Mammary epithelial cell (primary cell): ENCODE data around the gene XPO5.

Experiments used
- EZH2 ChIP-seq: IDR thresholded peaks from 2 replicates; pipeline ENCODE4 v1.6.1; 2012; ENCODE audit warnings: low read length, inconsistent platforms, borderline replicate concordance
- TF ChIP-seq, protein P1 (sequence below), 2 donors: IDR thresholded peaks in 1 of 2; conservative IDR thresholded peaks in 1 of 2; 2 replicates each; pipeline ENCODE4 v1.5.1; 2011 to 2012; ENCODE audit warnings: inconsistent platforms in 2 of 2, low read length in 2 of 2, mild to moderate bottlenecking in 2 of 2, control low read depth in 1 of 2, low read depth in 1 of 2; ENCODE audit not compliant: insufficient read depth in 1 of 2; ENCODE audit errors: extremely low read depth in 1 of 2

DNA sequence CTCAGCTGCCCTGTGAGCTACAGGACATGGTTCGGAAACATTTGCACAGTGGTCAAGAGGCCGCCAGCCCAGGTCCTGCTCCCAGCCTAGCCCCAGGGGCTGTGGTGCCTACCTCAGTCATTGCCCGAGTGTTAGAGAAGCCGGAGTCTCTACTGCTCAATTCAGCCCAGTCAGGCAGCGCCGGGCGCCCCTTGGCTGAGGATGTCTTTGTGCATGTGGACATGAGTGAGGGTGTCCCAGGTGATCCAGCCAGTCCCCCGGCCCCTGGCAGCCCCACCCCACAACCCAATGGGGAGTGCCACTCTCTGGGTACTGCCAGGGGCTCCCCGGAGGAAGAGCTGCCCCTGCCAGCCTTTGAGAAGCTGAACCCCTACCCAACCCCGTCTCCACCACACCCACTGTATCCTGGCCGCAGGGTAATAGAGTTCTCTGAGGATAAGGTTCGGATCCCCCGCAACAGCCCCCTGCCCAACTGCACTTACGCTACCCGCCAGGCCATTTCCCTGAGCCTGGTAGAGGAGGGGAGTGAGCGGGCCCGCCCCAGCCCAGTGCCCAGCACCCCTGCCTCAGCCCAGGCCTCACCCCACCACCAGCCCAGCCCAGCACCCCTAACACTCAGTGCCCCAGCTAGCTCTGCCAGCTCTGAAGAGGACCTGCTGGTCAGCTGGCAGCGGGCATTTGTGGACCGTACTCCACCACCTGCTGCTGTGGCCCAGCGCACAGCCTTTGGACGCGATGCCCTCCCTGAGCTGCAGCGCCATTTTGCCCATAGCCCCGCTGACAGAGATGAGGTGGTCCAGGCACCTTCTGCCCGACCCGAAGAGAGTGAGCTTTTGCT lies 70.9 kb downstream of the XPO5 start:
- TF ChIP-seq, protein P1, sequence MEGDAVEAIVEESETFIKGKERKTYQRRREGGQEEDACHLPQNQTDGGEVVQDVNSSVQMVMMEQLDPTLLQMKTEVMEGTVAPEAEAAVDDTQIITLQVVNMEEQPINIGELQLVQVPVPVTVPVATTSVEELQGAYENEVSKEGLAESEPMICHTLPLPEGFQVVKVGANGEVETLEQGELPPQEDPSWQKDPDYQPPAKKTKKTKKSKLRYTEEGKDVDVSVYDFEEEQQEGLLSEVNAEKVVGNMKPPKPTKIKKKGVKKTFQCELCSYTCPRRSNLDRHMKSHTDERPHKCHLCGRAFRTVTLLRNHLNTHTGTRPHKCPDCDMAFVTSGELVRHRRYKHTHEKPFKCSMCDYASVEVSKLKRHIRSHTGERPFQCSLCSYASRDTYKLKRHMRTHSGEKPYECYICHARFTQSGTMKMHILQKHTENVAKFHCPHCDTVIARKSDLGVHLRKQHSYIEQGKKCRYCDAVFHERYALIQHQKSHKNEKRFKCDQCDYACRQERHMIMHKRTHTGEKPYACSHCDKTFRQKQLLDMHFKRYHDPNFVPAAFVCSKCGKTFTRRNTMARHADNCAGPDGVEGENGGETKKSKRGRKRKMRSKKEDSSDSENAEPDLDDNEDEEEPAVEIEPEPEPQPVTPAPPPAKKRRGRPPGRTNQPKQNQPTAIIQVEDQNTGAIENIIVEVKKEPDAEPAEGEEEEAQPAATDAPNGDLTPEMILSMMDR (conservative IDR thresholded peaks at IDR 0.05 in 1 of 2, IDR thresholded peaks at IDR 0.05 in 1 of 2; ENCODE audit: extremely low read depth in 1 of 2, insufficient read depth in 1 of 2, low read depth in 1 of 2, low read length in 2 of 2) = no peak
- TF ChIP-seq EZH2 = no peak
